ENCODE results near the gene KRTAP4-7.
"Not testable (repeated sequence)": the region's sequence is repeated elsewhere in the genome, so short reads cannot be mapped to it uniquely, and the experiment has no call there.

The KRTAP4-7 gene

DNA sequence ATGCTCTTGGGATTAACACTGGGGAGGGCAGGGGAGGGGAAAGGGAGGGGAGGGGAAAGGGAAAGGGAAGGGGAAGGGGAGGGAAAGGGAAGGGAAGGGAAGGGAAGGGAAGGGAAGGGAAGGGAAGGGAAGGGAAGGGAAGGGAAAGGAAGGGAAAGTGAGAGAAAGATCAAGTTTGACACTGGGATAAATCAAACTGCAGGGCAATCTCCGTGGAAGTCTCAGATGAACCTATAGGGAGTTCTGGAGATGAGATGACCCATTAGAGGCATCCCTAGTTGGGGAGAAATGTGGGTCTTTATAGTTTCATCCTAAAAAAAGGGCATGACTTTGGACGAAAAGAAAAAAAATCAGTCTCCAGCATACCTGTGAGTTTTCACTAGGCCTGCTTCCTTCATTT is 37.8 kb downstream of the KRTAP4-7 start:
- Histone ChIP-seq H4K20me1 (ENCODE audit: insufficient read depth, low read length) (no peaks in the 10 kb centered on the region), H3K9ac (ENCODE audit: low read length) (no peak overlapping the region), H3K4me1 (ENCODE audit: insufficient read depth, low read length, severe bottlenecking) (peaks cover 6% of the 10 kb centered on the region), H3K9me2 (ENCODE audit: low read depth, low read length) (no peaks in the 10 kb centered on the region), H3F3A (ENCODE audit: insufficient read depth, low read length) (no peaks in the 10 kb centered on the region), H3K4me3 (ENCODE audit: low read depth, low read length, poor library complexity, severe bottlenecking) (no peak overlapping the region), H3K9me3 (ENCODE audit: low read length) (no peaks in the 10 kb centered on the region), H3K36me3 (ENCODE audit: insufficient read depth, low read length) (no peaks in the 10 kb centered on the region), H3K27ac (ENCODE audit: low read depth, low read length, poor library complexity, severe bottlenecking) (no peak overlapping the region), H3K79me2 (ENCODE audit: insufficient read depth, low read length) (no peaks in the 10 kb centered on the region), H3K4me2 (ENCODE audit: low read length) (no peak overlapping the region), H2AFZ (ENCODE audit: low read length) (no peak overlapping the region), H3K27me3 (ENCODE audit: insufficient read depth, low read length) (no peaks in the 10 kb centered on the region)
- no peak for TF ChIP-seq EZH2 (IDR thresholded peaks at IDR 0.05; ENCODE audit: borderline replicate concordance, low read length)
- no peak for TF ChIP-seq CTCF (IDR thresholded peaks at IDR 0.05; ENCODE audit: low read length)

GRCh38 chr17:41123292-41123990 is 39.5 kb downstream of the KRTAP4-7 start:
- H3K4me3 ChIP-seq (ENCODE audit: low read depth, low read length, poor library complexity, severe bottlenecking); H3K79me2 ChIP-seq (ENCODE audit: insufficient read depth, low read length); H3K4me1 ChIP-seq (ENCODE audit: insufficient read depth, low read length, severe bottlenecking); H3K36me3 ChIP-seq (ENCODE audit: insufficient read depth, low read length); H3K27me3 ChIP-seq (ENCODE audit: insufficient read depth, low read length); H3K9me3 ChIP-seq (ENCODE audit: low read length); H3F3A ChIP-seq (ENCODE audit: insufficient read depth, low read length); H3K4me2 ChIP-seq (ENCODE audit: low read length); H4K20me1 ChIP-seq (ENCODE audit: insufficient read depth, low read length); H3K9ac ChIP-seq (ENCODE audit: low read length); H2AFZ ChIP-seq (ENCODE audit: low read length); H3K9me2 ChIP-seq (ENCODE audit: low read depth, low read length); H3K27ac ChIP-seq (ENCODE audit: low read depth, low read length, poor library complexity, severe bottlenecking): not testable (repeated sequence)

DNA sequence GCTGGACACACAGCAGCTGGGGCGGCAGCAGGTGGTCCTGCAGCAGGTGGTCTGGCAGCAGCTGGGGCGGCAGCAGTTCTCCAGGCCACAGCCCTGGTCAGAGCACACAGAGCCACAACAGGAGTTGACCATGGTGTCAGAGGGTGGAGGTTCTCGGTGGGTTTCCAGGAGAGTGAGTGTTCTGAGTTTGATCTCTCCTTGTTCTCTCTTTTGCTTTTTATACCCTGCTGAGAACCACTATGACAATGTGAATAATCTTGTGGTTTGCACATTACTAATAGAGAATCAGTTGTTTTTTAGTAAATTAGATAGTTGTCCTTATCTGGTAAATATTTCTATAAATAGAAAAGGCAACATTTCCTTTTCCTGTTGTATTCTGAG is 40.0 kb downstream of the KRTAP4-7 start, which contains the start of gene KRTAP4-12:
KRTAP4-12 (minus strand) TSS at position 192 of the 381 bp plus-strand sequence; CDS start at position 132, 60 bp downstream.
- not testable (repeated sequence) for H3K27me3 ChIP-seq (ENCODE audit: insufficient read depth, low read length); H3K27ac ChIP-seq (ENCODE audit: low read depth, low read length, poor library complexity, severe bottlenecking); H2AFZ ChIP-seq (ENCODE audit: low read length); H3F3A ChIP-seq (ENCODE audit: insufficient read depth, low read length); H3K4me1 ChIP-seq (ENCODE audit: insufficient read depth, low read length, severe bottlenecking); H3K9me2 ChIP-seq (ENCODE audit: low read depth, low read length); H3K4me2 ChIP-seq (ENCODE audit: low read length); H3K9ac ChIP-seq (ENCODE audit: low read length); H3K36me3 ChIP-seq (ENCODE audit: insufficient read depth, low read length); H3K79me2 ChIP-seq (ENCODE audit: insufficient read depth, low read length); H4K20me1 ChIP-seq (ENCODE audit: insufficient read depth, low read length); H3K4me3 ChIP-seq (ENCODE audit: low read depth, low read length, poor library complexity, severe bottlenecking); H3K9me3 ChIP-seq (ENCODE audit: low read length)

GRCh38 chr17:41125064-41125463 is 41.1 kb downstream of the KRTAP4-7 start:
- Histone ChIP-seq H3F3A (ENCODE audit: insufficient read depth, low read length) (no peaks in the 10 kb centered on the region), H4K20me1 (ENCODE audit: insufficient read depth, low read length) (no peaks in the 10 kb centered on the region), H2AFZ (ENCODE audit: low read length) (no peak overlapping the region), H3K79me2 (ENCODE audit: insufficient read depth, low read length) (no peaks in the 10 kb centered on the region), H3K9ac (ENCODE audit: low read length) (no peak overlapping the region), H3K9me2 (ENCODE audit: low read depth, low read length) (no peaks in the 10 kb centered on the region), H3K4me1 (ENCODE audit: insufficient read depth, low read length, severe bottlenecking) (peaks cover 5% of the 10 kb centered on the region), H3K36me3 (ENCODE audit: insufficient read depth, low read length) (no peaks in the 10 kb centered on the region), H3K4me3 (ENCODE audit: low read depth, low read length, poor library complexity, severe bottlenecking) (no peak overlapping the region), H3K4me2 (ENCODE audit: low read length) (no peak overlapping the region), H3K27me3 (ENCODE audit: insufficient read depth, low read length) (no peaks in the 10 kb centered on the region), H3K27ac (ENCODE audit: low read depth, low read length, poor library complexity, severe bottlenecking) (no peak overlapping the region), H3K9me3 (ENCODE audit: low read length) (no peaks in the 10 kb centered on the region)
- no peak for TF ChIP-seq EZH2 (IDR thresholded peaks at IDR 0.05; ENCODE audit: borderline replicate concordance, low read length)
- TF ChIP-seq CTCF (IDR thresholded peaks at IDR 0.05; ENCODE audit: low read length): no peak
